ENCODE results near the gene NALCN.

Gene NALCN

DNA sequence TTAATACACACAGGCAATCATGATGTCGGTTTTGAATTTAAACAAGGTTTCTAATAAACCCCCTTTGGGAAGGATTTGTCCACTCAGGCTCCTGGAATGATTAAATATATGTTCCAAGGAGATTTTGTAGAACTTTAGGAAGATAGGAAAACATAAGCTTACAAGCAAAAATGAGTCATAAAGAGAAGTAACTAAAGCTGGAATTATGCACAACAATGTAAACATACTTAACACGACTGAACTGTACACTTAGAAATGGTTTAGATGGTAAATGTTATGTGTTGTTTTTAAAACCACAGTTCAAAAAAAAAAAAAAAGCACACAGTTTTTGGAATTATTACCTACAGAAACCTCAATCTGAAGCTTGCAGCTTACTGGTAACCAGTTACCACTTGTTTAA lies 304.4 kb downstream of the NALCN start:
- no peak for DNase-seq

DNA sequence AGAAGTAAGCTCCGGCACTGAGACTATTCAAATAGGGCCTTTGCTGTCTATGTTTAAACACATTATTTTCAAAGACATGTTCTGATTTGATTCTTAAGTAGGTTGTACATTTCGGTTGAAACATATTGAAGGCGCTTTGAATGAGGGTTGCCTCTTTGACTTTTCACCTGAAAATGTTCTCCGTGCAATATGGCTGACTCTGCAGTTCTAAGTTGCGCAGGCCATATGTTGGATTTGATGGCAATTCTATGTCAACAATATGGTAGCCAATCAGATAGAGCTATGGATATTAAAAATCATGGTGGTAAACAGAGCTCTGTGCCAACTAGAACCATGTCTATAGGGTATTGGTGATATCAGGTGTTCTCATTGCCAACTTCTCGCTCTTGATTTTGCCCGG lies 307.3 kb downstream of the NALCN start:
- DNase-seq: no peak

- DNase-seq: no peak
Observed at GRCh38 chr13:101098873-101099272, 317.4 kb downstream of the NALCN start.

DNA sequence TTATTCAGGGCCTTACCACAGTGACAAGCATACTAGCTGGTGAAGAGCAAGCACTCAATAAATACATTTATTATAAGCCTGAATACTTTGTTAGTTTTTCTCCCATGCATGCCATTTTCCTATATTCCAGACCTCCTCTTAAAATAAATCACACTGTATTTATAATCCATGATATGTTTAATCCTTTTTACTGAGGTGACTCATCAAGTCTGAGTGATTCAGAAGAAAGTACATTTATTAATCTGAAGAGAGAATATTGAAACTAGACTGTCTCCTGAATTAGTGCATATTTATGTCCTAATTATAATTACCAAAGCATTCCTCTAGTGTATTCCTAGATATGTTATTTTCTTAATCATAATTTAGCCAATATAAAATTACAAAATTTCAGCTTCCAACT lies 323.3 kb downstream of the NALCN start:
- DNase-seq: no peak

GRCh38 chr13:101090287-101090686 lies 326.0 kb downstream of the NALCN start:
- no peak for DNase-seq

- no peak for DNase-seq
Observed at GRCh38 chr13:101085551-101085950, 330.8 kb downstream of the NALCN start.

DNA sequence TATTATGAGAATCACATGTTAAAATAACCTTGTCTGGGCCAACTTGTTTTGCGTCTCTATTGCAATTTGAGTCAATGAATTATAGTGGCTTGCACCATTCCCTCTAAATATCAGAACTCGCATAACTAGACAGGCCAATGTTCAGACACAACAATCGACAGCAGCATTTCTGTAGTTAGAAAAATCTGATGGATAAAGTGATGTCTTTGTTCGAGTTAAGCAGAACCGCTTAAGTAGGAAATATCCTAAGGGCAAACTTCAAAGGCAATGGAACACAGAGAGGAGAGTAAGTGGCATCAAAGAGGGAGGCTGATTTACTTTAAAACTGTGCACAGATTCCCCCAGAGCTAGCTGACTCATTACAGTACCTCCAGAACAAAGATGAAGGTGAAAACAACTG lies 333.9 kb downstream of the NALCN start:
- DNase-seq: no peak

- no peak for DNase-seq
Observed at GRCh38 chr13:101080616-101081015, 335.7 kb downstream of the NALCN start.

GRCh38 chr13:101065329-101065728 lies 351.0 kb downstream of the NALCN start:
- DNase-seq: no peak

GRCh38 chr13:101059793-101060192 lies 356.5 kb downstream of the NALCN start:
- DNase-seq: no peak

- DNase-seq: no peak
Observed at GRCh38 chr13:101058841-101059240, 357.5 kb downstream of the NALCN start.

GRCh38 chr13:101053301-101054093 lies 362.8 kb downstream of the NALCN start:
- DNase-seq: no peak

DNA sequence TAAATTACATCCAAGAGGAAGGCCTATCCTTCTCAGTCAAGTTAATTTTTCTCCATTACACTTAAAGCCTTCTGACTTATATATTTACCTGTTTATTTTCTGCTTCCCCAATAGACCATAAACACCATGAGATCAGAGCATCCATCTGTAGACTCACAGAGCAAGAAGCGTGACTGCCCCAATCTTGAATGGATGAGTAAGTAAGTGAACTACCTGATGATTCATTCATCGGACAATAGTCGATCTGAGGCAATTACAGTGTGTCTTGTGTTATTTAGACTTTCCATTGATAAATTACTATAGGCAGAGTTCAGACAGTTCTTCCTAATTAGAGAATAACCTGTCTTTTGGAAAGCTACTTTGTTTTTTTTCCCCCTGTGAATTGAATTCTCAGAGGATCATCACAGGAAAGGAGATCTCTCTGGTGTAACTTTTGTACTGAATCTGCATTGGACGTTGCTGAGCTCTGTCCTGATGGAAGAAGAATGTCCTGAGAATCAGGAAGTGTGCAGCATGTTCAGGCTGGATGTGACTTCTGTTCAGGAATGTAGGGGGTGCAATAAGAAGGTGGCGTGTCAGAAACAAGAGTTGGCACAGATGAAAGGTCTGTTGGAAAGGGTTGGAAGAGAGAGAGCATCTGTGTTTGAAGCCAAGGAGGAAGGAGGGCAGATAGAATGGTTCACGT lies 367.0 kb downstream of the NALCN start:
- no peak for DNase-seq

GRCh38 chr13:101036546-101036945 lies 379.8 kb downstream of the NALCN start:
- no peak for DNase-seq

- no peak for DNase-seq
Observed at GRCh38 chr13:101035119-101035620, 381.1 kb downstream of the NALCN start.

DNA sequence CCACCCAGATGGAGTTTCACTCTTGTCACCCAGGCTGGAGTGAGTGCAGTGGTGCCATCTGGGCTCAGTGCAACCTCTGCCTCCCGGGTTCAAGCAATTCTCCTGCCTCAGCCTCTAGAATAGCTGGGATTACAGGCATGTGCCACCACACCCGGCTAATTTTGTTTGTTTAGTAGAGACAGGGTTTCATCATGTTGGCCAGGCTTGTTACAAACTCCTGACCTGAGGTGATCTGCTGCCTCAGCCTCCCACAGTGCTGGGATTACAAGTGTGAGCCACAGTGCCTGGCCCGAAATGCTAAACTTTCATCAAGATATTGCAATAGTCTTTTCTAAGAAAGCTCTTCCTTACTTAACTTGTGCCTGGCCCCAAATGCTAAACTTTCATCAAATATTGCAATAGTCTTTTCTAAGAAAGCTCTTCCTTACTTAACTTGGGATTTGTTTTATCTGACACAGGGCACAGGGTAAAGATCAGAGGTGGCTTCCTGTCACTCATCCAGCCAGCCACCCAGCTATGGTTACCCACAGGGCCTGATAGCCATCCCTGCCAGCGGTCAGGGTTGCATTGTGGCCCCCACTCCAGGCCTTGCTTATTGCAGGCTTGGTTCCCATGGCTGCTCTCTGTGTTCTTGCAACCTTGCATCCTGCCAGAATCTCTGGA lies 389.4 kb downstream of the NALCN start:
- DNase-seq: no peak

DNA sequence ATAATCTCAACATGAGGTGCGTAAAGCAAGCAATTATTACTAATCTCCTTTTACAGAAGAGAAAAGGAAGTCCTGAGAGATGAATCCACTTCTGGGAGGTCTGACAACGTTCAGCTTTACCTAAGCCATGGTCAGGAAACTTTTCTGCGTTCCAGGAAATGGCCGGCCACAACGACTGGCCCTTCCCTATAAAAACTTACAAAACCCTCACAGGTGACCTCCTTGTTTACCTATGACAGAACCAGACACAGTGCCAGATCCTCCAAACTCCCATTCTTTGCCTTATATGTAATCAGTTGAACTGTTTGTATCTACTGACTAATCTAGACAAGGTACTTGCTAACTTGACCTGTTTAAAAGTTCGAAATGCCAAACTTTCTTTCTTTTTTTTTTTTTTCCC lies 390.0 kb downstream of the NALCN start:
- DNase-seq: no peak

GRCh38 chr13:101025925-101026324 lies 390.4 kb downstream of the NALCN start:
- no peak for DNase-seq

DNA sequence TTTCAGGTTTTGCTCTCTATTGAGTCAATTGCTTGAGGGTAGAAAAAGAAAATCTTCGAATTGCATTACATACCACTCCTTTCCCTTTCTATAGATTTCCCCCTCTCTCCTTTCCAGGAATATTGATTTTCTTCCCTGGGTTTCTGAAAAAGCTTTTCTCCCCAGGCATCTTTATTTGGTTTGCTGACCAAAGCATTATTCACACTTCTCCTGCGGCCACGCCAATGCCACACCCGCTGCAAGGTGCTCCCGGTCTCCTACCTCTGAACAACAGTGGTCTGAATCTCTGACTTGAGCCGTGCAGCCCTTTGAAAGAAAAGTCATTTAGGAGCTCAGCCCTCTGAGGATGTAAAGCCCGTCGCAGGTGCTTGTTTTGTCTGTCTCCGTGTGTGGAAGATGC lies 390.8 kb downstream of the NALCN start:
- DNase-seq: no peak

- no peak for DNase-seq
Observed at GRCh38 chr13:101019126-101019525, 397.2 kb downstream of the NALCN start.

- DNase-seq: no peak
Observed at GRCh38 chr13:101018720-101019119, 397.6 kb downstream of the NALCN start.

GRCh38 chr13:101017123-101017872 lies 399.0 kb downstream of the NALCN start:
- DNase-seq: no peak

GRCh38 chr13:101016475-101016874 lies 399.8 kb downstream of the NALCN start:
- DNase-seq: no peak
